Mesothelial cell of epicardium (in vitro differentiated cells): ENCODE data around the gene CNTN4. TPM values are rescaled to one million over a fixed set of nuclear protein-coding genes. Genes with fewer than 3 reads are reported as not detected.

Experiments
- DNase-seq, 2 experiments: peaks; one replicate each; pipeline ENCODE4 v3.0.0; 2021; ENCODE audit warnings: low spot score in 2 of 2; ENCODE audit not compliant: unreplicated experiment in 2 of 2
- H3K27ac Mint-ChIP-seq: 2 replicates; pipeline ENCODE4 v1.8.0; 2021; ENCODE audit warnings: mixed read lengths
- H3K27me3 Mint-ChIP-seq: 2 replicates; pipeline ENCODE4 v1.8.0; 2021; ENCODE audit warnings: low read depth, mixed read lengths
- H3K36me3 Mint-ChIP-seq: 2 replicates; pipeline ENCODE4 v1.8.0; 2021; ENCODE audit warnings: mixed read lengths
- H3K4me1 Mint-ChIP-seq: 2 replicates; pipeline ENCODE4 v1.8.0; 2021; ENCODE audit warnings: mixed read lengths
- H3K4me3 Mint-ChIP-seq: 2 replicates; pipeline ENCODE4 v1.8.0; 2021; ENCODE audit warnings: mild to moderate bottlenecking, moderate library complexity, mixed read lengths
- H3K9me3 Mint-ChIP-seq: 2 replicates; pipeline ENCODE4 v1.8.0; 2021; ENCODE audit warnings: mixed read lengths
- CTCF ChIP-seq: fragments of 200-600 bp; sonication (generic); IDR thresholded peaks from one replicate; pipeline ENCODE4 v1.5.0; 2021; ENCODE audit warnings: antibody characterized with exemption; ENCODE audit not compliant: unreplicated experiment
- total RNA-seq: library from RNA; stranded (reverse); gene quantifications from 3 replicates; pipeline ENCODE4 v1.2.1, GENCODE V29; 2021

CNTN4 gene
- total RNA-seq, 1 donor from 2014 or later: 68.9 TPM

GRCh38 chr3:3085782-3086181 lies 987.1 kb downstream of the CNTN4 start:
- no peak for TF ChIP-seq CTCF
- no peak overlapping the region for H3K4me3 Mint-ChIP-seq
- no peak for DNase-seq
- H3K27me3 Mint-ChIP-seq: peaks cover 10% of the 10 kb centered on the region
- H3K4me1 Mint-ChIP-seq: peaks cover 1% of the 10 kb centered on the region
- no peaks in the 10 kb centered on the region for H3K36me3 Mint-ChIP-seq
- no peak overlapping the region for H3K27ac Mint-ChIP-seq
- H3K9me3 Mint-ChIP-seq: no peaks in the 10 kb centered on the region

- Mint-ChIP-seq H3K9me3 (no peaks in the 10 kb centered on the region), H3K36me3 (no peaks in the 10 kb centered on the region), H3K4me3 (no peak overlapping the region), H3K4me1 (peaks cover 1% of the 10 kb centered on the region), H3K27ac (no peak overlapping the region), H3K27me3 (peaks cover 10% of the 10 kb centered on the region)
- DNase-seq: no peak
- TF ChIP-seq CTCF: no peak
Measured at GRCh38 chr3:3086239-3086638, 987.6 kb downstream of the CNTN4 start.

GRCh38 chr3:3087279-3087678 lies 988.6 kb downstream of the CNTN4 start:
- H3K9me3 Mint-ChIP-seq: no peaks in the 10 kb centered on the region
- H3K27ac Mint-ChIP-seq: no peak overlapping the region
- H3K27me3 Mint-ChIP-seq: peaks cover 8% of the 10 kb centered on the region
- no peak overlapping the region for H3K4me3 Mint-ChIP-seq
- H3K4me1 Mint-ChIP-seq: peaks cover 1% of the 10 kb centered on the region
- DNase-seq: no peak
- H3K36me3 Mint-ChIP-seq: no peaks in the 10 kb centered on the region
- TF ChIP-seq CTCF: no peak

- DNase-seq: no peak
- H3K27ac Mint-ChIP-seq: no peak overlapping the region
- H3K36me3 Mint-ChIP-seq: no peaks in the 10 kb centered on the region
- H3K9me3 Mint-ChIP-seq: no peaks in the 10 kb centered on the region
- H3K4me1 Mint-ChIP-seq: peaks cover 1% of the 10 kb centered on the region
- H3K4me3 Mint-ChIP-seq: no peak overlapping the region
- no peak for TF ChIP-seq CTCF
- H3K27me3 Mint-ChIP-seq: peaks cover 4% of the 10 kb centered on the region
Measured at GRCh38 chr3:3087716-3088465, 989.2 kb downstream of the CNTN4 start.

- Mint-ChIP-seq H3K9me3 (no peaks in the 10 kb centered on the region), H3K27ac (no peak overlapping the region), H3K4me1 (peaks cover 1% of the 10 kb centered on the region), H3K27me3 (peaks cover 2% of the 10 kb centered on the region), H3K36me3 (no peaks in the 10 kb centered on the region), H3K4me3 (no peak overlapping the region)
- TF ChIP-seq CTCF: no peak
- no peak for DNase-seq
Measured at GRCh38 chr3:3089017-3089416, 990.4 kb downstream of the CNTN4 start.
